Mononuclear cell (primary cell): ENCODE measurements around the gene CCNL2. TPM values are rescaled to one million over a fixed set of nuclear protein-coding genes. Genes with fewer than 3 reads are reported as not detected.
"Not testable (repeated sequence)": the region's sequence is repeated elsewhere in the genome, so short reads cannot be mapped to it uniquely, and the experiment has no call there.

Source experiments
- H3K27me3 ChIP-seq: 2 replicates; pipeline ENCODE4 v1.6.0; 2011; ENCODE audit warnings: low read length, control low read depth; ENCODE audit not compliant: insufficient read depth
- H3K4me1 ChIP-seq: 2 replicates; pipeline ENCODE4 v1.5.1; 2011; ENCODE audit warnings: mild to moderate bottlenecking, low read length, control low read depth; ENCODE audit not compliant: insufficient read depth
- H3K4me3 ChIP-seq: 2 replicates; pipeline ENCODE4 v1.5.1; 2011; ENCODE audit warnings: mild to moderate bottlenecking, low read length, moderate library complexity
- H3K9me3 ChIP-seq: 2 replicates; pipeline ENCODE4 v1.5.1; 2011; ENCODE audit warnings: low read depth, mild to moderate bottlenecking, control low read depth, low read length
- total RNA-seq: library from RNA; depleted of rRNA; stranded (reverse); fragments of >200 nt; gene quantifications from one replicate; pipeline ENCODE4 v1.2.3, GENCODE V29; 2012

The CCNL2 gene
- total RNA-seq, 1 donor: 127 TPM

- no peaks in the 10 kb centered on the region for H3K9me3 ChIP-seq
- no peaks in the 10 kb centered on the region for H3K27me3 ChIP-seq
Measured at GRCh38 chr1:1418464-1419362, 19.6 kb upstream of the CCNL2 start.

GRCh38 chr1:1417825-1418463 is 18.8 kb upstream of the CCNL2 start:
- not testable (repeated sequence) for H3K27me3 ChIP-seq, H3K9me3 ChIP-seq, H3K4me1 ChIP-seq, H3K4me3 ChIP-seq

More at GRCh38 chr1:1418464-1419362, 19.6 kb upstream of the CCNL2 start:
- Histone ChIP-seq H3K4me1 (no peaks in the 10 kb centered on the region), H3K4me3 (no peak overlapping the region)

- H3K4me1 ChIP-seq, H3K9me3 ChIP-seq, H3K4me3 ChIP-seq, H3K27me3 ChIP-seq: not testable (repeated sequence)
Measured at GRCh38 chr1:1417396-1417795, 18.3 kb upstream of the CCNL2 start.

- Histone ChIP-seq H3K9me3 (no peaks in the 10 kb centered on the region), H3K4me3 (no peak overlapping the region), H3K27me3 (no peaks in the 10 kb centered on the region), H3K4me1 (no peaks in the 10 kb centered on the region)
Measured at GRCh38 chr1:1415751-1416150, 16.6 kb upstream of the CCNL2 start.

- not testable (repeated sequence) for H3K4me3 ChIP-seq, H3K27me3 ChIP-seq, H3K9me3 ChIP-seq
- H3K4me1 ChIP-seq: peaks cover 10% of the 10 kb centered on the region
Measured at GRCh38 chr1:1412311-1412902, 13.3 kb upstream of the CCNL2 start.

GRCh38 chr1:1411626-1412025 is 12.5 kb upstream of the CCNL2 start:
- H3K4me3 ChIP-seq: no peak overlapping the region
- no peaks in the 10 kb centered on the region for H3K9me3 ChIP-seq
- no peaks in the 10 kb centered on the region for H3K27me3 ChIP-seq
- H3K4me1 ChIP-seq: peaks cover 10% of the 10 kb centered on the region

GRCh38 chr1:1410238-1410637 is 11.1 kb upstream of the CCNL2 start:
- not testable (repeated sequence) for H3K27me3 ChIP-seq, H3K9me3 ChIP-seq, H3K4me3 ChIP-seq
- H3K4me1 ChIP-seq: peaks cover 23% of the 10 kb centered on the region

- H3K4me3 ChIP-seq: peak overlapping the region; percentile 98
- peaks cover 26% of the 10 kb centered on the region for H3K4me1 ChIP-seq
- H3K9me3 ChIP-seq: no peaks in the 10 kb centered on the region
- no peaks in the 10 kb centered on the region for H3K27me3 ChIP-seq
Measured at GRCh38 chr1:1407636-1408318, 8.6 kb upstream of the CCNL2 start.

- H3K4me1 ChIP-seq: peaks cover 26% of the 10 kb centered on the region
- H3K4me3 ChIP-seq: peak within 1 kb of the TSS; percentile 98
- no peaks in the 10 kb centered on the region for H3K27me3 ChIP-seq
- H3K9me3 ChIP-seq: no peaks in the 10 kb centered on the region
Measured at GRCh38 chr1:1406821-1407635, 7.9 kb upstream of the CCNL2 start, which contains the start of gene MRPL20. MRPL20 (minus strand) TSS chr1:1407293; CDS start chr1:1407217, 76 bp downstream.

GRCh38 chr1:1406101-1406820 is 7.1 kb upstream of the CCNL2 start:
- Histone ChIP-seq H3K4me1 (peaks cover 26% of the 10 kb centered on the region), H3K4me3 (peak overlapping the region; percentile 98), H3K27me3 (no peaks in the 10 kb centered on the region), H3K9me3 (no peaks in the 10 kb centered on the region)

GRCh38 chr1:1403653-1404052 is 4.5 kb upstream of the CCNL2 start:
- H3K4me1 ChIP-seq: peaks cover 41% of the 10 kb centered on the region

GRCh38 chr1:1402901-1403392 is 3.8 kb upstream of the CCNL2 start:
- H3K4me3 ChIP-seq, H3K9me3 ChIP-seq, H3K27me3 ChIP-seq: not testable (repeated sequence)
- peaks cover 42% of the 10 kb centered on the region for H3K4me1 ChIP-seq

More at GRCh38 chr1:1403653-1404052, 4.5 kb upstream of the CCNL2 start:
- H3K27me3 ChIP-seq: no peaks in the 10 kb centered on the region
- no peak overlapping the region for H3K4me3 ChIP-seq
- H3K9me3 ChIP-seq: no peaks in the 10 kb centered on the region

GRCh38 chr1:1402072-1402900 is 3.2 kb upstream of the CCNL2 start:
- no peaks in the 10 kb centered on the region for H3K9me3 ChIP-seq
- H3K27me3 ChIP-seq: no peaks in the 10 kb centered on the region
- H3K4me3 ChIP-seq: no peak overlapping the region
- H3K4me1 ChIP-seq: peaks cover 45% of the 10 kb centered on the region
